HG02943 (cell line): ENCODE measurements around the gene ENO2.
A peak's percentile ranks its signal among the peaks of the same experiment; 100 is the strongest.
"Not testable (repeated sequence)": the region's sequence is repeated elsewhere in the genome, so short reads cannot be mapped to it uniquely, and the experiment has no call there.

Source experiments
- ATAC-seq: cut with Tn5 transposase; IDR thresholded peaks from one replicate; pipeline ENCODE4 v1.9.1; 2021; ENCODE audit warnings: mild to moderate bottlenecking, low read depth, moderate library complexity; ENCODE audit not compliant: unreplicated experiment

ENO2 gene

DNA sequence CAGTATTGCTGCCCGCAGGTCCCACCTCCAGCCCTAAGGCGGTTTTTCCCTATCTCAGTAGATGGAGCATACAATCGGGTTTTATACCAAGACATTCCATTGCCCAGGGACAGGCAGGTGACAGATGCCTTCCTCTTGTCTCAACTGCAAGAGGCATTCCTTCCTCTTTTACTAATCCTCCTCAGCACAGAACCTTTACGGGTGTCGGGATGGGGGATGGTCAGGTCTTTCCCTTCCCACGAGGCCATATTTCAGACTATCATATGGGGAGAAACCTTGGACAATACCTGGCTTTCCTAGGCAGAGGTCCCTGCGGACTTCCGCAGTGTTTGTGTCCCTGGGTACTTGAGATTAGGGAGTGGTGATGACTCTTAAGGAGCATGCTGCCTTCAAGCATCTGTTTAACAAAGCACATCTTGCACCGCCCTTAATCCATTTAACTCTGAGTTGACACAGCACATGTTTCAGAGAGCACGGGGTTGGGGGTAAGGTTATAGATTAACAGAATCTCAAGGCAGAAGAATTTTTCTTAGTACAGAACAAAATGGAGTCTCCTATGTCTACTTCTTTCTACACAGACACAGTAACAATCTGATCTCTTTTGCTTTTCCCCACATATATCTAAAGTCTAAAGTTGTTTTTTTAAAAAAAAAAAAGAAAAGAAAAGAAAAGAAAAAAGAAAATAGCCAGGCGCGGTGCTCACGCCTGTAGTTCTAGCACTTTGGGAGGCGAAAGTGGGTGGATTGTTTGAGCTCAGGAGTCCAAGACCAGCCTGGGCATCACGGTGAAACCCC, 28.0 kb upstream of the ENO2 start:
- ATAC-seq: not testable (repeated sequence)

DNA sequence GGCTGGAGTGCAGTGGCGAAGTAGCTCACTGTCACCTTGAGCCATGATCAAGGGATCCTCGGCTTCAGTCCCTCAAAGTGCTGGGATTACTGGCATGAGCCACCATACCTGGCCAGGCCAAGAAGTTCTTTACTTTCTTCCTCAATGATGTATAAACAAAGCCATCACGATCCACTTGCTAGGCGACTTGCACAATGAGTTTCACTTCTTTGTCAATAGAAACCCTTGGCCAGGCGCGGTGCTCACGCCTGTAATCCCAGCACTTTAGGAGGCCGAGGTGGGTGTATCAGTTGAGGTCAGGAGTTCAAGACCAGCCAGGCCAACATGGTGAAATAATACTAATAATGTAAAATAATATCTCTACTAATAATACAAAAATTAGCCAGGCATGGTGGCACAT, 26.9 kb upstream of the ENO2 start:
- ATAC-seq: no peak

DNA sequence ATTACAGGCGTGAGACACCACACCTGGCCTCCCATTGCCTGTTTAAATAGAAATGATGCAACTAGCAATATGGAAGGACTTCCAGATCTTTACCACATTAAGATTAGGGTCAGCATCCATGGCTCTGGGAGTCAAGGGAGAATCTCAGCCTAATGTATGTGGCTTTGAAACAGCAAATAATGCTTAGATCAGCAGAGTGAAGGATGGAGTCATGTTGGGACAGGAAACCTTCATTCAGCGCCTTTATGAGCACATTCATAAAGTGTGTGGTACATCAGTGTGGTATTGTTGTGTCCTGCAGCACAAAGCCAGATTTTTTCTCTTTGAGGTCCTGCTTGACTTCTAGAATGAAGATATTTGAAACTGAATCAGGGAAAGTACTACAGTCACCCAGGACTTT, 26.0 kb upstream of the ENO2 start:
- no peak for ATAC-seq

DNA sequence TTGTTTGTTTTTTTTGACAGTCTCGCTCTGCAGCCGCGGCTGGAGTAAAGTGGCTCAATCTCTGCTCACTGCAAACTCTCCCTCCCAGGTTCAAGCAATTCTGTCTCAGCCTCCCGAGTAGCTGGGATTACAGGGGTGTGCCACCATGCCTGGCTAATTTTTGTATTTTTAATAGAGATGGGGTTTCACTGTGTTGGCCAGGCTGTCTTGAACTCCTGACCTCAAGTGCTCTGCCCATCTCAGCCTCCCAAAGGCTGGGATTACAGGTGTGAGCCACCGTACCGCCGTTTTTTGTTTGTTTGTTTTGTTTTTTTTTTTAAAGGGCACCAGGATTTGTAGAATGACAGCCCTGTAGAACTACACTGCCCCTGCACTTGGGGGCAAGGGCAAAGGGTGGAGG, 25.6 kb upstream of the ENO2 start:
- not testable (repeated sequence) for ATAC-seq

DNA sequence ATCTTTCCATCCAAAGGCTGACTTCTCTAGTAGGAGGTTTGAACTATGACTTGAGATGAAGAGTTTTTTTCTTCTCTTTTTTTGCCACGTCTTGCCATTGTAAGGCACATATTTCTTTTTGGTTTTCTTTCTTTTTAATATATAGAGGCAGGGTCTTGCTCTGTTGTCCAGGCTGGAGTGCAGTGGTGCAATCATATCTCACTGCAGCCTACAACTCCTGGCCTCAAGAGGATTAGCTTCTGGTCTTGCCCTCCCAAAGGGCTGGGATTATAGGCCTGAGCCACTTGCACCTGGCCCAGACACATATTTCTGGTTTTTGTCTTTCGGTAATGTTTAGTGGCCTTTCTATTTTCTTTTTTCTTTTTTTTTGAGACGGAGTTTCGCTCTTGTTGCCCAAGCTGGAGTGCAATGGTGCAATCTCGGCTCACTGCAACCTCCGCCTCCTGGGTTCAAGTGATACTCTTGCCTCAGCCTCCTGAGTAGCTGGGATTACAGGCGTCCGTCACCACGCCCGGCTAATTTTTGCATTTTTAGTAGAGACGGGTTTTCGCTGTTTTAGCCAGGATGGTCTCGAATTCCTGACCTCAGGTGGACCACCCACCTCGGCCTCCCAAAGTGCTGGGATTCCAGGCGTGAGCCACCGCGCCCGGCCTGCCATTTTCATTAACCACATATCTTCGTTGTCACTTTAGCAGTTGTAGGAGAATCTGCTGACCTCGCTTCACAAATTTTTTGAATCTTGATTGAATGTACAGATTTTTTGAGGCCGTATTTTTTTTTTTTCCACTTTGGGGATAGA, 24.4 kb upstream of the ENO2 start:
- not testable (repeated sequence) for ATAC-seq

DNA sequence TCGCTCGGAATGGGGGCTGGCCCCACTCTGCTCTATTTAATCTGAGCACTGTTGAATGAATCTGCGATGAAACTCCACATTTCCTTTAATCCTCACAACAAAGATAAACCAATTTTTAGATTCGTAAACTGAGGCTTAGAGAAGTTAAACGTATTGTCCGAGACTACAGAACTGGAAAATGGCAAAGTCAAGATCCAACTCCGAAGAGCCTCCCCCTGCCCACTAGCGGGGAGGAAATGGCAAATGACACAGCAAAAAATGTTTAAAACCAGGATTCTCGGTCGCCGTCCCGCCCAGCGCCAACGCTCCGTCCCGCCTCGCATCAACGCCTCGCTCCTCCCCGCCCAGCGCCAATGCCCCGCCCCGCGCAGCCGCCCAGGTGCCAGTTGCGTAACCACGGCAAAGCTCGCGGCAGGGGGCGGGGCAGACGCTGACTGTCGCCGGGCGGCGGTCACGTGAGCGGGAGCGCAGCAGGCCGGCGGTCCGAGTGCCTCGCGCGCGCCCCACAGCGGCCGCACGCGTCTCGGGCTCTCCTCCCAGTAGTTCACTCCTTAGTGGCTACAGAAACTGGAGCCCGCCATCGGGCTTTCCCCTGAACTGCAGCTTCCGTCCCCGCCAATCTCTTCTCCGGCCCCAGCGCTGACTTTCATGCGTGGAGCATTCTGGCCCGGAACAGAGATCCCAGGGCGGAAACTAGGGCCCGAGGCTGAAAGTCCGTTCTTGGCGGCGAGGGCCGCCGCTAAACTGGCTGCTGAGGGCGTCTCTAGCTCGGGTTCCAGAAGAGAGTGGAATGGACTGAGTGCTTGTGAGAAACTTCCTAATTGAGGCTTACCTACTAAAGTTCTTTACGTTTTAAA, 23.4 kb upstream of the ENO2 start:
- peak; percentile 92 for ATAC-seq

DNA sequence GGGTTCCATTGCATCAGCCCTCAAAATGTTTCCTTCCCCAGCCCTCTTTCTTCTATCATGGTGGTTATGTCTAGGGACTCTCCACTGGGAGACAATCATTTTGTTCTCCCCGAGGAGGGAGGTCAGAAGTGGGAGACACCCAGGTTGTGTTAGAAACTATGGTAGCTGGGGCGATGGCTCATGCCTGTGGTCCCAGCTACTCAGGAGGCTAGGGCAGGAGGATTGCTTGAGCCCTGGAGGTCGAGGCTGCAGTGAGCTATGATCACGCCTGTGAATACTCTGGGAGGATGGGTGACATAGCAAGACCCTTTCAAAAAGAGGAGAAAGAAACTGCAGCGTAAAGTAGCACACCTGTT, 22.8 kb upstream of the ENO2 start:
- ATAC-seq: no peak

DNA sequence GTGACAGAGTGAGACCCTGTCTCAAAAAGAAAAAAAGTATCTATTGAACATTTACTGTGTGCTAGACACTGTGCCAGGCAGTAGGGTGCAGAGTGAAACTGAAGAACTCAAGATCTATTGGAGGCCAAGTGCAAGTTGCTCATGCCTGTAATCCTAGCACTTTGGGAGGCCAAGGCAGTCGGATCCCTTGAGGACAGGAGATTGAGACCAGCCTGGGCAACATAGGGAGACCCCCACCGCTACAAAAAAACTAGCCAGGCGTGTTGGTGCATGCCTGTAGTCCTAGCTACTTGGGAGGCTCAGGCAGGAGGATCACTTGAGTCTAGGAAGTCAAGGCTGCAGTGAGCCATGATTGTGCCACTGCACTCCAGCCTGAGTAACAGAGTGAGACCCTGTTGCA, 21.7 kb upstream of the ENO2 start:
- not testable (repeated sequence) for ATAC-seq

DNA sequence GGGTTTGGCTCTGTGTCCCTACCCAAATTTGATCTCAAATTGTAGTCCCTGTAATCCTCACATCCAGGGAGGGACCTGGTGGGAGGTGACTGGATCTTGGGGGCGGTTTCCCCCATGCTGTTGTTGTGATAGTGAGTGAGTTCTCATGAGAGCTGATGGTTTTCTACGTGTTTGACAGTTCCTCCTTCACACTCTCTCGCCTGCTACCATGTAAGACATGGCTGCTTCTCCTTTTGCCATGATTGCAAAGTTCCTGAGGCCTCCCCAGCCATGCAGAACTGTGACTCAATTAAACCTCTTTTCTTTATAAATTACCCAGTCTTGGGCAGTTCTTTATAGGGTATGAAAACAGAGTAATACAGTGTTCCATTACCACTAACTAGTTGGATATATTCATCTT, 20.1 kb upstream of the ENO2 start:
- ATAC-seq: no peak

DNA sequence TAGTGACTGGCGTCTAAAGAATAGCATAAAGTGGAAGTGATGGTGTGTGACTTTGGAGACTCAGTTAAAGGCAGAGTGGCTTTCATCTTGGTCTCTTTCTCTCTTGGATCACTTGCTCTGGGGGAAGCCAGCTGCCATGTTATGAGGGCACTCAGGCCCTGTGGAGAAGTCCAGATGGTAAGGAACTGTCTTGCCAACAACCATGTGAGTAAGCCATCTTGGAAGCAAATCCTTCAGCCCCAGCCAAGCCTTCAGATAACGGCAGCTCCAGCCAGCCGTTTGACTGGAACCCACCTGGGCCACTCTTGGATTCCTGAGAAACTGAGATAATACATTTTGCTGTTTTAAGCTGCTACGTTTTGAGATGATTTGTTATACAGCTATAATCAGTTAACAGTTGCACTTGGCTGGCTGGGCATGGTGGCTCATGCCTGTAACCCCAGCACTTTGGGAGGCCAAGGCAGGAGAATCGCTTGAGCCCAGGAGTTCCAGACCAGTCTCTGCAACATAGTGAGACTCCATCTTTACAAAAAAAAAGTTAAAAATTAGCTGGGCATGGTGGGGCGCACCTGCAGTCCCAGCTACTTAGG, 17.4 kb upstream of the ENO2 start:
- ATAC-seq: no peak

DNA sequence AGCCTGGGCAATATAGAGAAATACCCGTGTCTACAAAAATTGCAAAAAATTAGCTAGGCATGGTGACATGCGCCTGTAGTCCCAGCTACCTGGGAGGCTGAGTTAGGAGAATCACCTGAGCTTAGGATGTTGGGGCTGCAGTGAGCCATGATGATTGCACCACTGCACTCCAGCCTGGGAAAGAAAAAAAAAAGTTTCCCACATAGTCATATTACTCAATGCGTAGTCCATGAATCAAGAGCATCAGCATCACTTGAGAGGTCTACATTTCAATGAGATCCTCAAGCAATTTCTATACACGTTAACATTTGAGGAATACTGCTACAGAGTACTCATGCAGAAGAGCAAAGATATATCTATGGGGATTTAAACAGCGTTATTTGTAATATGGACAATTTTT, 15.0 kb upstream of the ENO2 start:
- no peak for ATAC-seq

DNA sequence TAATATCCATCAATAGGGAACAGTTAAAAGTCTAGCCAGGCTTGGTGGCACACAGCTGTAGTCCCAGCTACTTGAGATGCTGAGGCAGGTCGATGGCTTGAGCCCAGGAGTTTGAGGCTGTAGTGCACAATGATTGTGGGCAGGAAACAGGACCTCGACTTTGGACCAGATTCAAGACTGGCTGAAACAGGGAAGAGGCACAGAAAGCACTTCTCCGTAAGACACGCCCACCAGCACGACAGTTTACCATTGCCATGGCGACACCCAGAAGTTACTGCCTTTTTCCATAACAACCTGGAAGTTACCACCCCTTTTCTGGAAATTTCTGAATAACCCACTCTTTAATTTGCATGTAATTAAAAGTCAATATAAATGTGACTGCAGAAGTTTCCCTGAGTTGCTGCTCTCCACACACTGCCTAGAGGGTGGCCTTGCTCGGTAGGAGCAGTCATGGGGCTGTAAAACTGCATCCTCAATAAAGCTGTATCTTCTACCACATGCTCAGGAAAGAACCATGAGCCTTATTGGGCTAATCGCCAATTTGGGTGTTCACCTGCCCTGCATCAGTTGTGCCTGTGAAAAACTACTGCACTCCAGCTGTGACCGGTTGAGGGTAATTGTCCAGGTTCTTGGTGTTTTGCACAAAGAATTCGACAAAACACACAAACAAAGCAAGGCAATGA, 14.4 kb upstream of the ENO2 start:
- no peak for ATAC-seq

DNA sequence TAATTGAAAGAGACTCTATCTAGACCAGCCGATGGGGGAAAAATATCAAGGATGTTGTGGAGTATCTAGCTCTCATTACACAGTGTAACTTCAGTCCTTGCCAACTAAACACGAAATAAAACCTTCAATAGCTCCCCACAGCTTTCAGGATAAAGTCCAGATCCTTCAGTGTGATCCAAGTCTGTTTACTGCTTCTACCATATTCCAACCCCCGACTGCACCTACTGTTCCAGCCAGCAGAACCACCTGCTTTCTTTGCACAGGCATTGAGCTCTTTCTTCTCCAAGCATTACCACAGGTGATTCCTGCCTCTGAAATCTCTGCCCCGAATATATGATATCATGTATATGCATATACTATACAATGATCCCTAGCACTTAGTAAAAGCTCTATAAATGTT, 11.9 kb upstream of the ENO2 start:
- ATAC-seq: no peak

DNA sequence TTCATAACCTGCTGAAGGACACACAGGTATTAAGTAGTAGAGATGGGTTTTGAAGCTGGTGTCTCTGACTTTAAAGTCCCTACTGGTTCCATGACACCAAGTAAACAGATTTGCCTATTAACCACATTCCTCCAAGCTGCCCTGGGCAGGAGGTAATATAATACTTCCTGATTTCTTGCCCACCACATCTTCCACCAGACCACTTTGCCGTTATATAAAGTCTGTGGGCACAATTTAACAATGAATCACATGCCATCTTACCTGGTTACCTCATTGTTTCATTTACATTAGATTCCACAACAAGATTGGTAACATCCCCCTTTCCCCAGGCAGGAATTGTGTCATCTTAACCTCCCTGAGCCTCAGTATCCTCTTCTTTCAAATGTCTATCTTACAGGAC, 10.7 kb upstream of the ENO2 start:
- ATAC-seq: no peak

DNA sequence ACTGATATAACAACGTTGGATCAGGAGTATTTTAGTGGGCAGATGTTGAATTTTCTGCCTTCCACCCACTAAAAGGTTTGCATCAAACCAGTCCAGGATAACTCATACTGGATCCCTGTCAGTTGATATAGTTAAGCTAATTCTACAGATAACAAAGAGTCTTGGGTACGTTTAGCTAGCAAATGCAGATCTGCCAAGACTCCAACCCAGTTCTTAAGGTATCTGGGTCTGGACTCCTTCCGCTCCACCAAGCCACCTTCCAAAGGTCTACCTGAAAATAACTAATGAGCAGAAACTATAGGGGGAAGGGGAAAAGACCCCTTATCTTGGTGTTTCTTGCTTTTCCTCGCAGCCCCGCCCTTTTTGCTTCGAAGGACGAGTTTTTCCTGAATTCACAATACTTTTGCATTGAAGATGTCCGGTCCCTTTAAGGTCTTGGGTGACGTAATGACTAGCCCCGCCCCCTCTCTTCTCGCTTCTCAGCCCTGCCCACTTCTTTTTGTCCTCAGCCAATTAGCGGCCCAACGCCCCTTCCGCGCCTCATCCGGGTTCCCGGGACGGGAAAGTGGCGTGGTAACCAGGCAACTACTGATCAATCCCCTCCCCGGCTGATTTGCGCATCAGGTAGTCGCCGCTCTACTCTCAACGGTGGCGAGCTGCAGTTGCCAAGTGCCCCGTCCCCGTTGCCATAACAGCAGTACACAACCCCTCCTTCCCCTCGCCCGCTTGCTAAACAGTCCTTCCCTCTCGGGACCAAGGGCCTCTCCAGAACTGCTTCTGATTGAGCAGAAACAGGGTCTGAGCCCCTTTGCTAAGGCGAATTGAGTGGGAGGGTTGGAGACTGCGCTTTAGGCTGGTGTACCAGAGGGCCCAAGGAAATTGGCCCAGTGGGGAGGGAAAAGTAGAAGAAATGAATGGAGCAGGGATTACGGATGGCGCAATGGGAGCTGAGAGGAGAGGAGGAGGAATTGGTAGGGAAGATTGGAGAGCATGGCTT, 9.8 kb upstream of the ENO2 start, which contains the start of gene LRRC23:
TSS of gene LRRC23 (plus strand) at position 543 of the 997 bp plus-strand sequence. CDS start 812 bp downstream, outside the sequence.
- peak; percentile 81 for ATAC-seq

DNA sequence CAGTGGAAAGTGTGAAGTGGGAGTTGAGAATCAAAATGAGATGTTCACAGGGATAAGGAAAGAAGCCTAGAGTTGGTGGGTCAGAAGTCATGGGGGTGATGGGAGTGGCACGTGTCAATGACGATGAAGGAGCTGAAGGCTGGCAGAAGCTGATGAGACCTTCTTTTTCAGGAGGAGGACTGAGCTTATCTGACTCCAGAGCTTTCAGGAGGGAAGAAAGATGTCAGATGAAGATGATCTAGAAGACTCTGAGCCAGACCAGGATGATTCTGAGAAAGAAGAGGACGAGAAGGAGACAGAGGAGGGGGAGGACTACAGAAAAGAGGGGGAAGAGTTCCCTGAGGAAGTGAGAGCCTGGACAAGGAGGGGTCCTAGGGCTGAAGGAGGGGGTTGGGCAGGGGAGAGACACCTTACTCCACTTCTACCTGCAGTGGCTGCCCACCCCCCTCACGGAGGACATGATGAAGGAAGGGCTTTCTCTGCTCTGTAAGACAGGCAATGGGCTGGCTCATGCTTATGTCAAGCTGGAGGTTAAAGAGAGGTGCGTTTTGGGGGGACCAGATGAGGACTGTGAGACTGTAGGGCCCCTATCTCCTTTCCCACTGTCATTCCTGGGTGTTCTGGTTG, 8.9 kb upstream of the ENO2 start:
- no peak for ATAC-seq

DNA sequence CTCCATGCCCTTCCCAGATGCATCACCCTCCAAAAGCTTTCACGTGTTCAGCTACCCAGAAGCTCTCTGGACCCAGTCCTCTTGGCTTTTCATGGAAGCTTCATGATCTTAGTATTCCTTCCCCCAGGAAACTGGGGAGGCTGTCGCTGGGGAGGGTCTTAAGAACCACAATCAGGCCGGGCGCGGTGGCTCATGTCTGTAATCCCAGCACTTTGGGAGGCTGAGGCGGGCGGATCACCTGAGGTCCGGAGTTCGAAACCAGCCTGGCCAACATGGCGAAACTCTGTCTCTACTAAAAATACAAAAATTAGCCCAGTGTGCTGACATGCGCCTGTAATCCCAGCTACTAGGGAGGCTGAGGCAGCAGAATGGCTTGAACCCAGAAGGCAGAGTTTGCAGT, 6.2 kb upstream of the ENO2 start:
- ATAC-seq: not testable (repeated sequence)

DNA sequence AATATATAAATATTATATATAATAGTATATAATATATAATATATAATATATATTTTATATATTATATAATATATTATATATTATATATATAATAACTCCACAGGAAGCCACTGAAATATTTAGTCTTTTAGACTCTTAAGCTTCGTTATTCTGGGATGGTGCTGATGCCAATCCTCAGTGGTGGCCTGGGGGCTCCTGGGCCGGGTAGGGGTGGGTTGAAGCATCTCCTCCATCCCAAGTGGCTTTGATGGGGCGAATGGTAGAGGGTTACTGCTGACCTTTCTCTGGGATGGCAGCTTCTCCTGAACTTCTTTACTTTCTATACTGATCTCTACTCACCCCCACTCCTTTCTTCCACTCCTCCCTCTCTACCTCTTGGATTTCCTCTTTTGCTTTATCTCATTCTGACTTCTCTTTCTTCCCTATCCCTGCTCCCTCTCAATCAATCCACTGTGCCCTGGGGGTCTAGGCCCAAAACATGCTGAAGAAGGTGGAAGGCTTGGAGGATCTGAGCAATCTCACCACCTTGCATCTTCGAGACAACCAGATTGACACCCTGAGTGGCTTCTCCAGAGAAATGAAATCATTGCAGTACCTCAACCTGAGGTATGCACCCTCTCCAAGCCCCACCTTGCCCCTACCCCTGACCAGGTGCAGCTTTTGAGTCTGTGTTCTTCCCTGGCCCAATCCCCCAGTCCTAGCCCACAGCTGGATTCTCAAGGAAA, 4.8 kb upstream of the ENO2 start:
- no peak for ATAC-seq
